HEK293 (cell line): Measurements from ENCODE around the gene ASB5.

Source experiments
- CTCF ChIA-PET: fragments of 350-600 bp; formaldehyde crosslinking; extraction: SDS; loops from one replicate; lab custom pipeline; 2021; ENCODE audit warnings: antibody characterized with exemption; lab: Yijun Ruan, JAX
- POLR2A ChIA-PET: fragments of 300-600 bp; formaldehyde crosslinking; extraction: SDS; loops from one replicate; lab custom pipeline; 2020; ENCODE audit warnings: antibody characterized with exemption, inconsistent platforms; lab: Yijun Ruan, JAX
- H3K27ac ChIP-seq: fragments of 200-500 bp; sonication (Bioruptor generic); 2 replicates; pipeline ENCODE4 v1.5.1; 2014; ENCODE audit warnings: low read depth, low read length, control low read depth, inconsistent platforms; ENCODE audit errors: extremely low read depth
- H3K36me3 ChIP-seq, 2 experiments: fragments of 200-500 bp in 1 of 2; sonication (Bioruptor generic) in 1 of 2; 1 replicate in 1 of 2; 2 replicates in 1 of 2; pipeline ENCODE4 v1.5.1; 2014 to 2017; ENCODE audit warnings: inconsistent platforms in 2 of 2, low read length in 2 of 2; ENCODE audit not compliant: control insufficient read depth in 2 of 2, insufficient read depth in 1 of 2
- H3K4me1 ChIP-seq: fragments of 200-500 bp; sonication (Bioruptor generic); 2 replicates; pipeline ENCODE4 v1.5.1; 2014; ENCODE audit warnings: mild to moderate bottlenecking, low read length, inconsistent platforms; ENCODE audit not compliant: control insufficient read depth, insufficient read depth
- H3K4me3 ChIP-seq: 2 replicates; pipeline ENCODE4 v1.5.1; 2011; ENCODE audit warnings: low read depth, mild to moderate bottlenecking, control low read depth, low read length, moderate library complexity
- H3K9me3 ChIP-seq: fragments of 200-500 bp; sonication (Bioruptor generic); 2 replicates; pipeline ENCODE4 v1.5.1; 2014; ENCODE audit warnings: low read depth, low read length, inconsistent platforms; ENCODE audit not compliant: control insufficient read depth, insufficient read depth
- FEZF1 ChIP-seq: fragments of 450-650 bp; formaldehyde crosslinking; IDR thresholded peaks from 2 replicates; pipeline ENCODE4 v1.5.1; 2016; ENCODE audit warnings: missing biosample characterization, missing genetic modification characterization
- GFI1B ChIP-seq: fragments of 450-650 bp; formaldehyde crosslinking; IDR thresholded peaks from 2 replicates; pipeline ENCODE4 v1.5.1; 2016; ENCODE audit warnings: missing biosample characterization, missing genetic modification characterization
- HOXD13 ChIP-seq: sonication (generic); formaldehyde crosslinking; IDR thresholded peaks from 2 replicates; pipeline ENCODE4 v1.8.0; 2022; ENCODE audit warnings: missing genetic modification reagents, borderline replicate concordance
- IKZF3 ChIP-seq: fragments of 450-650 bp; IDR thresholded peaks from 2 replicates; pipeline ENCODE4 v1.5.0; 2018; ENCODE audit warnings: missing biosample characterization, mild to moderate bottlenecking, missing genetic modification characterization, moderate library complexity
- KLF8 ChIP-seq: fragments of 450-650 bp; formaldehyde crosslinking; IDR thresholded peaks from 2 replicates; pipeline ENCODE4 v1.5.1; 2016; ENCODE audit warnings: missing biosample characterization, missing genetic modification characterization
- OSR2 ChIP-seq: fragments of 450-650 bp; formaldehyde crosslinking; IDR thresholded peaks from 2 replicates; pipeline ENCODE4 v1.5.1; 2016; ENCODE audit warnings: missing biosample characterization, missing genetic modification characterization
- OVOL3 ChIP-seq: fragments of 450-650 bp; formaldehyde crosslinking; IDR thresholded peaks from 2 replicates; pipeline ENCODE4 v1.5.1; 2016; ENCODE audit warnings: missing biosample characterization, missing genetic modification characterization
- PRDM6 ChIP-seq: fragments of 450-650 bp; formaldehyde crosslinking; IDR thresholded peaks from 2 replicates; pipeline ENCODE4 v1.5.1; 2017; ENCODE audit warnings: missing biosample characterization, missing genetic modification characterization
- SETDB1 ChIP-seq: IDR thresholded peaks from one replicate; pipeline ENCODE4 v1.6.1; 2017; ENCODE audit warnings: mild to moderate bottlenecking, low read length, moderate library complexity, mixed read lengths; ENCODE audit not compliant: insufficient read length
- ZBTB11 ChIP-seq: fragments of 450-650 bp; formaldehyde crosslinking; conservative IDR thresholded peaks from 2 replicates; pipeline ENCODE4 v1.5.1; 2016; ENCODE audit warnings: low read depth, missing biosample characterization, missing genetic modification characterization
- ZBTB17 ChIP-seq: fragments of 450-650 bp; formaldehyde crosslinking; IDR thresholded peaks from 2 replicates; pipeline ENCODE4 v1.5.1; 2016; ENCODE audit warnings: missing biosample characterization, missing genetic modification characterization
- ZBTB8A ChIP-seq: fragments of 450-650 bp; formaldehyde crosslinking; IDR thresholded peaks from 2 replicates; pipeline ENCODE4 v1.5.1; 2016; ENCODE audit warnings: missing biosample characterization, missing genetic modification characterization
- ZEB2 ChIP-seq: fragments of 450-650 bp; formaldehyde crosslinking; IDR thresholded peaks from 2 replicates; pipeline ENCODE4 v1.5.1; 2016; ENCODE audit warnings: missing biosample characterization, missing genetic modification characterization
- ZFP3 ChIP-seq: fragments of 450-650 bp; formaldehyde crosslinking; IDR thresholded peaks from 2 replicates; pipeline ENCODE4 v1.5.1; 2016; ENCODE audit warnings: low read depth, missing biosample characterization, missing genetic modification characterization
- ZNF112 ChIP-seq: fragments of 450-650 bp; formaldehyde crosslinking; IDR thresholded peaks from 2 replicates; pipeline ENCODE4 v1.5.0; 2017; ENCODE audit warnings: missing biosample characterization, missing genetic modification characterization
- ZNF121 ChIP-seq: fragments of 450-650 bp; formaldehyde crosslinking; IDR thresholded peaks from 2 replicates; pipeline ENCODE4 v1.5.1; 2016; ENCODE audit warnings: missing biosample characterization, missing genetic modification characterization
- ZNF140 ChIP-seq: fragments of 450-650 bp; formaldehyde crosslinking; IDR thresholded peaks from 2 replicates; pipeline ENCODE4 v1.5.1; 2016; ENCODE audit warnings: missing biosample characterization, missing genetic modification characterization
- ZNF157 ChIP-seq: fragments of 450-650 bp; formaldehyde crosslinking; IDR thresholded peaks from 2 replicates; pipeline ENCODE4 v1.5.1; 2016; ENCODE audit warnings: missing biosample characterization, missing genetic modification characterization
- ZNF2 ChIP-seq: fragments of 450-650 bp; formaldehyde crosslinking; IDR thresholded peaks from 2 replicates; pipeline ENCODE4 v1.5.1; 2016; ENCODE audit warnings: missing biosample characterization, missing genetic modification characterization
- ZNF24 ChIP-seq: fragments of 450-650 bp; formaldehyde crosslinking; IDR thresholded peaks from 2 replicates; pipeline ENCODE4 v1.5.1; 2016; ENCODE audit warnings: missing biosample characterization, missing genetic modification characterization
- ZNF324 ChIP-seq: fragments of 450-650 bp; formaldehyde crosslinking; IDR thresholded peaks from 2 replicates; pipeline ENCODE4 v1.5.1; 2016; ENCODE audit warnings: missing biosample characterization, missing genetic modification characterization
- ZNF335 ChIP-seq: fragments of 450-650 bp; formaldehyde crosslinking; conservative IDR thresholded peaks from 2 replicates; pipeline ENCODE4 v1.5.1; 2016; ENCODE audit warnings: missing biosample characterization, missing genetic modification characterization
- ZNF366 ChIP-seq: fragments of 450-650 bp; formaldehyde crosslinking; conservative IDR thresholded peaks from 2 replicates; pipeline ENCODE4 v1.5.1; 2016; ENCODE audit warnings: missing biosample characterization, missing genetic modification characterization
- ZNF473 ChIP-seq: fragments of 450-650 bp; formaldehyde crosslinking; IDR thresholded peaks from 2 replicates; pipeline ENCODE4 v1.5.1; 2017; ENCODE audit warnings: missing biosample characterization, missing genetic modification characterization
- ZNF529 ChIP-seq: fragments of 450-650 bp; formaldehyde crosslinking; IDR thresholded peaks from 2 replicates; pipeline ENCODE4 v1.5.1; 2017; ENCODE audit warnings: missing genetic modification characterization, missing biosample characterization; ENCODE audit not compliant: insufficient replicate concordance
- ZNF596 ChIP-seq: fragments of 450-650 bp; IDR thresholded peaks from 2 replicates; pipeline ENCODE4 v1.5.0; 2018; ENCODE audit warnings: missing biosample characterization, mild to moderate bottlenecking, missing genetic modification characterization, moderate library complexity
- ZNF600 ChIP-seq: fragments of 450-650 bp; formaldehyde crosslinking; IDR thresholded peaks from 2 replicates; pipeline ENCODE4 v1.5.1; 2016; ENCODE audit warnings: missing biosample characterization, missing genetic modification characterization
- ZNF707 ChIP-seq: fragments of 450-650 bp; formaldehyde crosslinking; IDR thresholded peaks from 2 replicates; pipeline ENCODE4 v1.5.1; 2016; ENCODE audit warnings: missing biosample characterization, missing genetic modification characterization
- ZNF792 ChIP-seq: fragments of 450-650 bp; formaldehyde crosslinking; IDR thresholded peaks from 2 replicates; pipeline ENCODE4 v1.5.1; 2016; ENCODE audit warnings: missing biosample characterization, missing genetic modification characterization
- ZNF837 ChIP-seq: fragments of 450-650 bp; formaldehyde crosslinking; IDR thresholded peaks from 2 replicates; pipeline ENCODE4 v1.5.1; 2016; ENCODE audit warnings: missing biosample characterization, missing genetic modification characterization
- ZNF843 ChIP-seq: fragments of 450-650 bp; formaldehyde crosslinking; IDR thresholded peaks from 2 replicates; pipeline ENCODE4 v1.5.1; 2016; ENCODE audit warnings: missing biosample characterization, missing genetic modification characterization
- ZXDB ChIP-seq: fragments of 450-650 bp; formaldehyde crosslinking; IDR thresholded peaks from 2 replicates; pipeline ENCODE4 v1.5.1; 2016; ENCODE audit warnings: missing biosample characterization, missing genetic modification characterization
- TF ChIP-seq, protein P1 (sequence below): fragments of 450-650 bp; formaldehyde crosslinking; IDR thresholded peaks from 2 replicates; pipeline ENCODE4 v1.5.1; 2017; ENCODE audit warnings: missing biosample characterization, missing genetic modification characterization
- TF ChIP-seq, protein P2 (sequence below): fragments of 450-650 bp; formaldehyde crosslinking; IDR thresholded peaks from 2 replicates; pipeline ENCODE4 v1.5.1; 2016; ENCODE audit warnings: missing biosample characterization, missing genetic modification characterization

ASB5 gene

DNA sequence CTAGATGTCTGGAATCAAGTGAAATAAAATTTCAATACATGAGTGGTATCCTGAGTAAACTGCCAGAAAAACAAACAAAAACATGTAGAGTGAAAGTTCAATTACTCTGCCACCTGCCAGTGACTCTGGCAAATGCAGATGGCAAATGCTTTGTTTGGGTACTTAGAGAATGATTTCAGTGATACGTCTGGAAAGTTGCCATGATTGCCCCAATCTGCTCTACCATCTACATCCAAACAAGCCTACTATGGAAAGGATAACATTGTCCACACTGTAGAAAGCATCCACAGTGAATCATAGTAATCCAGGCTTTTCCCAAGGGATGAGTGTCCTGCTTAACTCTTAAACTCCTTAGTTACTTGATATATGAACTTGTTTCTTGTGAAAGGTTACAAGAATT, 77.0 kb downstream of the ASB5 start:
- Histone ChIP-seq H3K4me3 (no peak overlapping the region), H3K36me3 (no peaks in the 10 kb centered on the region), H3K4me1 (peaks cover 7% of the 10 kb centered on the region), H3K9me3 (no peaks in the 10 kb centered on the region), H3K27ac (no peak overlapping the region)
- POLR2A ChIA-PET = no interaction called here
- CTCF ChIA-PET = interaction anchor here (0.6 kb wide), 2 partner anchors 131 to 1773 kb away, joined by 3 read pairs; no protein-coding TSS in a partner anchor
- 0 out of 2 replicates have a peak, but pooled peaks have one; percentile 29 for TF ChIP-seq ZXDB (tag by site-specific recombination)
- 0 out of 2 replicates have a peak, but pooled peaks have one; percentile 48 for TF ChIP-seq OVOL3 (tag by site-specific recombination)
- no peak for TF ChIP-seq ZNF473 (tag by site-specific recombination)
- peak; percentile 48 for TF ChIP-seq PRDM6 (tag by site-specific recombination)
- TF ChIP-seq FEZF1 (tag by site-specific recombination) = peak; percentile 85
- no peak for TF ChIP-seq ZNF529 (tag by site-specific recombination)
- TF ChIP-seq KLF8 (tag by site-specific recombination) = peak; percentile 46; the same call in 1 of the 2 replicates
- TF ChIP-seq GFI1B (tag by site-specific recombination) = no peak
- TF ChIP-seq IKZF3 = peak; percentile 39; the same call in 1 of the 2 replicates
- no peak for TF ChIP-seq ZNF112 (tag by site-specific recombination)
- TF ChIP-seq ZNF837 (tag by site-specific recombination) = no peak
- TF ChIP-seq ZEB2 (tag by site-specific recombination) = peak; percentile 41; the same call in 1 of the 2 replicates
- TF ChIP-seq ZNF140 (tag by site-specific recombination) = no peak
- TF ChIP-seq OSR2 (tag by site-specific recombination) = 0 out of 2 replicates have a peak, but pooled peaks have one; percentile 34
- no peak for TF ChIP-seq ZNF366
- TF ChIP-seq, protein P1, sequence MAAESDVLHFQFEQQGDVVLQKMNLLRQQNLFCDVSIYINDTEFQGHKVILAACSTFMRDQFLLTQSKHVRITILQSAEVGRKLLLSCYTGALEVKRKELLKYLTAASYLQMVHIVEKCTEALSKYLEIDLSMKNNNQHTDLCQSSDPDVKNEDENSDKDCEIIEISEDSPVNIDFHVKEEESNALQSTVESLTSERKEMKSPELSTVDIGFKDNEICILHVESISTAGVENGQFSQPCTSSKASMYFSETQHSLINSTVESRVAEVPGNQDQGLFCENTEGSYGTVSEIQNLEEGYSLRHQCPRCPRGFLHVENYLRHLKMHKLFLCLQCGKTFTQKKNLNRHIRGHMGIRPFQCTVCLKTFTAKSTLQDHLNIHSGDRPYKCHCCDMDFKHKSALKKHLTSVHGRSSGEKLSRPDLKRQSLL (tag by site-specific recombination) = 0 out of 2 replicates have a peak, but pooled peaks have one; percentile 55
- TF ChIP-seq ZNF596 (tag by site-specific recombination) = no peak
- no peak for TF ChIP-seq SETDB1
- TF ChIP-seq ZBTB8A (tag by site-specific recombination) = no peak
- no peak for TF ChIP-seq ZNF24 (tag by site-specific recombination)
- TF ChIP-seq ZNF843 (tag by site-specific recombination) = peak; percentile 79
- peak; percentile 40; the same call in 1 of the 2 replicates for TF ChIP-seq ZNF335 (tag by site-specific recombination)
- no peak for TF ChIP-seq HOXD13
- no peak for TF ChIP-seq ZNF157 (tag by site-specific recombination)
- TF ChIP-seq, protein P2, sequence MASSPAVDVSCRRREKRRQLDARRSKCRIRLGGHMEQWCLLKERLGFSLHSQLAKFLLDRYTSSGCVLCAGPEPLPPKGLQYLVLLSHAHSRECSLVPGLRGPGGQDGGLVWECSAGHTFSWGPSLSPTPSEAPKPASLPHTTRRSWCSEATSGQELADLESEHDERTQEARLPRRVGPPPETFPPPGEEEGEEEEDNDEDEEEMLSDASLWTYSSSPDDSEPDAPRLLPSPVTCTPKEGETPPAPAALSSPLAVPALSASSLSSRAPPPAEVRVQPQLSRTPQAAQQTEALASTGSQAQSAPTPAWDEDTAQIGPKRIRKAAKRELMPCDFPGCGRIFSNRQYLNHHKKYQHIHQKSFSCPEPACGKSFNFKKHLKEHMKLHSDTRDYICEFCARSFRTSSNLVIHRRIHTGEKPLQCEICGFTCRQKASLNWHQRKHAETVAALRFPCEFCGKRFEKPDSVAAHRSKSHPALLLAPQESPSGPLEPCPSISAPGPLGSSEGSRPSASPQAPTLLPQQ (tag by site-specific recombination) = no peak
- TF ChIP-seq ZNF707 (tag by site-specific recombination) = no peak
- no peak for TF ChIP-seq ZNF792 (tag by site-specific recombination)
- no peak for TF ChIP-seq ZNF324 (tag by site-specific recombination)
- TF ChIP-seq ZFP3 (tag by site-specific recombination) = no peak
- no peak for TF ChIP-seq ZNF121 (tag by site-specific recombination)
- TF ChIP-seq ZNF2 (tag by site-specific recombination) = no peak
- no peak for TF ChIP-seq ZBTB11 (tag by site-specific recombination)
- TF ChIP-seq ZNF600 (tag by site-specific recombination) = peak; percentile 32; the same call in 1 of the 2 replicates
- TF ChIP-seq ZBTB17 = peak; percentile 50; the same call in 1 of the 2 replicates
